Measurements from ENCODE around the gene STIM1.

STIM1 gene

DNA sequence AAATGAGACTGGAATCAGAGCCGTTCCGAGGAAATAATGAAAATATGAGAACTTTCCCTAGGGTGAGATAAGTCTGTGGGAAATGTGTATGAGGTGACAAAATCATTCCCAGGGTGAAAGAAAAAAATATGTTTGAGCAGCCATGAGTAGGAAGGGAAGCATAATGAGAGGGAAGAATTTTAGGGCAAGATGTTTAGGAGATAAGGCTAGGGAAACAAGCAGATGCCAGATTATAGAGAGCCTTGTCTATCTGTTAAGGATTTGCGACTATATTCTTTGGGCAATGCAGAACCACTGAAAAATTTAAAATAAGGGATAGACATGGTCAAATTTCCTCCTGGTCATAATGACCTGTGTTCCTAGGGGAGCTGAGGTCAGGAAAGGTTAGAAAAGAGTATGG is 54.4 kb downstream of the STIM1 start:
- H3K4me3 ChIP-seq (ENCODE audit: low read depth, low read length) = no peak overlapping the region
- DNase-seq (ENCODE audit: low read depth) = no peak
- TF ChIP-seq CTCF (IDR thresholded peaks at IDR 0.05; ENCODE audit: insufficient read depth, low read depth, low read length, missing control alignments) = no peak

DNA sequence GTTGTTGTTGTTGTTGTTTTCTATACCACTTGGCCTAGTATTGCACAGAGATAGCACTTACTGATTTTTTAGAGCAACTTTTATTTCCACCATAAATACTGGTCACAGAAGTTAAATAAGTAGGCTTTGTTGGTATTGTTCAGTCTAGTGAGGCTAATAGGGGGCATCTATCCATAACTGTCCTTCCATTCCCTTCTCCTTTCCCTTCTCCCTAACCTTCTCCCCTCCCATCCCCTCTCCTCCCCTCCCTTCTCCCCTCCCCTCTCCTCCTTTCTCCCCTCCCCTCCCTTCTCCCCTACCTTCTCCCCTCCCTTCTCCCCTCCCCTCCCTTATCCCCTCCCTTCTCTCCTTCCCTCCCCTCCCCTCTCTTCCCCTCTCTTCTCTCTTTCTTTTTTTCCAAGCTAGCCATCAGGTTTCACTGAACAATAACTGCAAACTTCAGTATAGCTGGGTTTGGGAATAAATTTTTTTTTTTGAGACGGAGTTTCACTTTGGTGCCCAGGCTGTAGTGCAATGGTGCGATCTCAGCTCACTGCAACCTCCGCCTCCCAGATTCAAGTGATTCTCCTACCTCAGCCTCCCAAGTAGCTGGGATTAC is 56.5 kb downstream of the STIM1 start:
- DNase-seq (ENCODE audit: low read depth) = no peak
- no peak overlapping the region for H3K4me3 ChIP-seq (ENCODE audit: low read depth, low read length)
- no peak for TF ChIP-seq CTCF (IDR thresholded peaks at IDR 0.05; ENCODE audit: insufficient read depth, low read depth, low read length, missing control alignments)

DNA sequence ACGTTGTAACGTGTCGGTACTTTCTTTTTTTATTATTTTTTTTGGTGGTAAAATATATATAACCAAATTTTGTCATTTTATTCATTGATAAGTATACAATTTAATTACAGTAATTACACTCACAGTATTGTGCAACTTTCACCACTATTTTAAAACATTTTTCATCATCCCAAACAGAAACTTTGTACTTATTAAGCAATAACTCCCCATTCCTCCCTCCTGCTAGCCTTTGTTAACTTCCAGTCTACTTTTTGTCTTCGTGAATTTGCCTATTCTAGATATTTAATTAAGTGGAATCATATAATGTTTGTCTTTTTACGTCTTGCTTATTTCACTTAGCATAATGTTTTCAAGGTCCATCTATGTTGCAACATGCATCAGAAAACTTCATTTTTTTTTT is 58.5 kb downstream of the STIM1 start:
- no peak overlapping the region for H3K4me3 ChIP-seq (ENCODE audit: low read depth, low read length)
- DNase-seq (ENCODE audit: low read depth) = no peak
- no peak for TF ChIP-seq CTCF (IDR thresholded peaks at IDR 0.05; ENCODE audit: insufficient read depth, low read depth, low read length, missing control alignments)

DNA sequence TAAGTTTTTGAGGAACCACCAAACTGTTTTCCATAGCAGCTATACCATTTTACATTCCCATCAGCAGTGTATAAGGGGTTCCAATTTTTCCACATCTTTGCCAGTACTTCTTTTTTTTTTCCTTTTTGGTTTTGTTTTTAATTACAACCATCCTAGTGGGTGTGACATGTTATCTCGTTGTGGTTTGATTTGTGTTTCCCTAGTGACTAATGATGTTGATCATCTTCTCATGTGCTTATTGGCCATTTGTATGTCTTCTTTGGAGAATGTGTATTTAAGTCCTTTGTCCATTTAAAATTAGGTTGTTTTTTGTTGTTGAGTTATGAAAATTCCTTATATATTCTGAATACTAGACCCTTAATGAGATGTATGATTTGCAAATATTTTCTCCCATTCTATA is 59.3 kb downstream of the STIM1 start:
- DNase-seq (ENCODE audit: low read depth) = no peak
- TF ChIP-seq CTCF (IDR thresholded peaks at IDR 0.05; ENCODE audit: insufficient read depth, low read depth, low read length, missing control alignments) = no peak
- no peak overlapping the region for H3K4me3 ChIP-seq (ENCODE audit: low read depth, low read length)

GRCh38 chr11:3916962-3917361 is 61.5 kb downstream of the STIM1 start:
- no peak for DNase-seq (ENCODE audit: low read depth)
- no peak overlapping the region for H3K4me3 ChIP-seq (ENCODE audit: low read depth, low read length)
- TF ChIP-seq CTCF (IDR thresholded peaks at IDR 0.05; ENCODE audit: insufficient read depth, low read depth, low read length, missing control alignments) = no peak

- H3K4me3 ChIP-seq (ENCODE audit: low read depth, low read length) = no peak overlapping the region
- TF ChIP-seq CTCF (IDR thresholded peaks at IDR 0.05; ENCODE audit: insufficient read depth, low read depth, low read length, missing control alignments) = no peak
- DNase-seq (ENCODE audit: low read depth) = peak; percentile 76
Observed at GRCh38 chr11:3920148-3920852, 64.8 kb downstream of the STIM1 start.

- DNase-seq (ENCODE audit: low read depth) = no peak
- H3K4me3 ChIP-seq (ENCODE audit: low read depth, low read length) = no peak overlapping the region
- no peak for TF ChIP-seq CTCF (IDR thresholded peaks at IDR 0.05; ENCODE audit: insufficient read depth, low read depth, low read length, missing control alignments)
Observed at GRCh38 chr11:3922056-3922455, 66.6 kb downstream of the STIM1 start.

All from GM12865 (cell line).